ENCODE measurements around the gene SLC36A2. TPM values are rescaled to one million over a fixed set of nuclear protein-coding genes. Genes with fewer than 3 reads are reported as not detected.
"Not testable (repeated sequence)": the region's sequence is repeated elsewhere in the genome, so short reads cannot be mapped to it uniquely, and the experiment has no call there.

SLC36A2 gene
- total RNA-seq, 4 donors from 2014 or later: not detected

DNA sequence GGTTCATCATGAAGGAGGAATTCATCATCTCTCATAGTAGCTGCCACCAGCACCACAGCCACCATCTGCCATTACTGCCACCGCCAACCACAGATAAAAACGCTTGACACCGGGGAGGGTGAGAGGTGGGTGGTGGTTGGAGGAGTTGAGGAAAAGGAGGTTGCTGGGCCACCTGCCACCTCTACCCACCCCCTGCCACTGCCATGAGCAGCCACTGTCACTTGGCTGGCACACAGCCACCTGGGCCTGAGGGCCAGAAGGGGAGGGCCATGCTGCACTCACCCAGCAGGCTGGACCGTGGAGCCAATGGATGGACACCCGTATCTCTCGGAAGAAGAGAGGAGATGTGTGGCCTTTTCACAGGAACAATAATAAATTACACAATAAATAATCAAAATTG, 31.3 kb upstream of the SLC36A2 start:
- TF ChIP-seq, protein P1, sequence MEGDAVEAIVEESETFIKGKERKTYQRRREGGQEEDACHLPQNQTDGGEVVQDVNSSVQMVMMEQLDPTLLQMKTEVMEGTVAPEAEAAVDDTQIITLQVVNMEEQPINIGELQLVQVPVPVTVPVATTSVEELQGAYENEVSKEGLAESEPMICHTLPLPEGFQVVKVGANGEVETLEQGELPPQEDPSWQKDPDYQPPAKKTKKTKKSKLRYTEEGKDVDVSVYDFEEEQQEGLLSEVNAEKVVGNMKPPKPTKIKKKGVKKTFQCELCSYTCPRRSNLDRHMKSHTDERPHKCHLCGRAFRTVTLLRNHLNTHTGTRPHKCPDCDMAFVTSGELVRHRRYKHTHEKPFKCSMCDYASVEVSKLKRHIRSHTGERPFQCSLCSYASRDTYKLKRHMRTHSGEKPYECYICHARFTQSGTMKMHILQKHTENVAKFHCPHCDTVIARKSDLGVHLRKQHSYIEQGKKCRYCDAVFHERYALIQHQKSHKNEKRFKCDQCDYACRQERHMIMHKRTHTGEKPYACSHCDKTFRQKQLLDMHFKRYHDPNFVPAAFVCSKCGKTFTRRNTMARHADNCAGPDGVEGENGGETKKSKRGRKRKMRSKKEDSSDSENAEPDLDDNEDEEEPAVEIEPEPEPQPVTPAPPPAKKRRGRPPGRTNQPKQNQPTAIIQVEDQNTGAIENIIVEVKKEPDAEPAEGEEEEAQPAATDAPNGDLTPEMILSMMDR (IDR thresholded peaks at IDR 0.05): no peak
- TF ChIP-seq POLR2A (IDR thresholded peaks at IDR 0.05): no peak
- H3K4me1 ChIP-seq: no peaks in the 10 kb centered on the region
- H3K9me3 ChIP-seq: no peaks in the 10 kb centered on the region
- H3K36me3 ChIP-seq: no peaks in the 10 kb centered on the region
- H3K4me3 ChIP-seq: no peak overlapping the region
- H3K27me3 ChIP-seq: no peaks in the 10 kb centered on the region
- no peak overlapping the region for H3K27ac ChIP-seq
- DNase-seq: no peak

GRCh38 chr5:151374539-151374938, 27.2 kb upstream of the SLC36A2 start:
- H3K9me3 ChIP-seq: no peaks in the 10 kb centered on the region
- no peak for DNase-seq
- no peaks in the 10 kb centered on the region for H3K27me3 ChIP-seq
- H3K4me3 ChIP-seq: no peak overlapping the region
- H3K27ac ChIP-seq: no peak overlapping the region
- H3K36me3 ChIP-seq: no peaks in the 10 kb centered on the region
- TF ChIP-seq POLR2A (IDR thresholded peaks at IDR 0.05): no peak
- TF ChIP-seq, protein P1 (IDR thresholded peaks at IDR 0.05): no peak
- H3K4me1 ChIP-seq: no peaks in the 10 kb centered on the region

DNA sequence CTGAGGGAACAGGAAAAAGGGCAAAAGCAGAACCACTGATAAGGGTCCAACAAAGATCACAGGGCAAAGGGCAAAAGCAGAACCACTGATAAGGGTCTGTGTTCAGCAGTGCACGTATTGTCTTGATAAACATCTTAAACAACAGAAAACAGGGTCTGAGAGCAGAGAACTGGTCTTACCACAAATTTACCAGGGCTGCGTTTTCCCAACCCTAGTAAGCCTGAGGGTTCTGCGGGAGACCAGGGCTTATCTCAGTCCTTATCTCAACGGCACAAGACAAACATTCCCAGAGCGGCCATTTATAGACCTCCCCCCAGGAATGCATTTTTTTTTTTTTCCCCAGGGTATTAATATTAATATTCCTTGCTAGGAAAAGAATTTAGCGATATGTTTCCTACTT, 19.7 kb upstream of the SLC36A2 start:
- H3K27ac ChIP-seq, H3K4me3 ChIP-seq, DNase-seq, H3K4me1 ChIP-seq, H3K27me3 ChIP-seq, H3K36me3 ChIP-seq: not testable (repeated sequence)
- peaks cover 0 to 14% (median 4%) of the 10 kb centered on the region in 4 donors for H3K9me3 ChIP-seq

DNA sequence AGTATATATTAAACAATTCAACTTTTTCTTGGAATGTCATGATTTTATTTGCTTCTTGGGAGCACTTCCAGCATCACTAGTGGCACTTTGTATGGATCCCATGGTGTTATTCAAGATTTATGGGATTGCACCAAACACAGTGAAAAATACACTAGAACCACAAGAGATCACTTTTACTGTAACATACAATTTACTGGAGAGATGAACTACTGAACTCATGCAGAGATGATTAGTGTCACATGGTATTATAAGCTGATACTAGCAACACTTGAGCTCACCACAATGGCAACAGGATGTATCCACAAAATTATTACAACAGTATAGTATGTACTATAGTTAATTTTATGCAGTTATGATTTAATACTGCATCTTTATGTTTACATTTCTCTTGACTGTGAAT, 16.3 kb upstream of the SLC36A2 start:
- no peak overlapping the region for H3K4me3 ChIP-seq
- peaks cover 0 to 14% (median 4%) of the 10 kb centered on the region in 4 donors for H3K9me3 ChIP-seq
- no peaks in the 10 kb centered on the region for H3K27me3 ChIP-seq
- no peak for DNase-seq
- H3K4me1 ChIP-seq: no peaks in the 10 kb centered on the region
- H3K36me3 ChIP-seq: no peaks in the 10 kb centered on the region
- TF ChIP-seq POLR2A (IDR thresholded peaks at IDR 0.05): no peak
- TF ChIP-seq, protein P1 (IDR thresholded peaks at IDR 0.05): no peak
- no peak overlapping the region for H3K27ac ChIP-seq

- H3K27ac ChIP-seq: no peak overlapping the region
- H3K27me3 ChIP-seq: no peaks in the 10 kb centered on the region
- TF ChIP-seq, protein P1 (IDR thresholded peaks at IDR 0.05): no peak
- no peak for TF ChIP-seq POLR2A (IDR thresholded peaks at IDR 0.05)
- no peak overlapping the region for H3K4me3 ChIP-seq
- DNase-seq: no peak
- H3K4me1 ChIP-seq: no peaks in the 10 kb centered on the region
- H3K9me3 ChIP-seq: peaks cover 0 to 14% (median 4%) of the 10 kb centered on the region in 4 donors
- H3K36me3 ChIP-seq: no peaks in the 10 kb centered on the region
Observed at GRCh38 chr5:151362970-151363369, 15.6 kb upstream of the SLC36A2 start.

DNA sequence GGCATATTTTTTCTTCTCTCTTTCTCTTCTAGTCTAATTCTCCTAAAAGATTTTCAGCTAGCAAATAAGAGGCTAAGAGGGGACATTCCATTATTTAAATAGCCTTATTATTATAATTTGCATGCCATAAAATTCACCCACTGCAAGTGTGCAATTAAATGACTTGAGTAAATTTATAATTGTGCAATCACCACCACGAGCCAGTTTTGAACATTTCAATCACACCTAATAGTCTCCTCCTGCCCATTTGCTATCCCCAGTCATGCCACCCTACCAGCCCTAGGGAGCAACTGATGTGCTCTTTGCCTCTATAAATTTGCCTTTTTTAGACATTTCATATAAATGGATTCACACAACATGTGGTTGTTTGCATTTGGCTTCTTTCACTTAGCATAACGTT, 12.0 kb upstream of the SLC36A2 start:
- H3K27ac ChIP-seq: no peak overlapping the region
- H3K36me3 ChIP-seq: no peaks in the 10 kb centered on the region
- H3K4me1 ChIP-seq: no peaks in the 10 kb centered on the region
- TF ChIP-seq POLR2A (IDR thresholded peaks at IDR 0.05): no peak
- TF ChIP-seq, protein P1 (IDR thresholded peaks at IDR 0.05): no peak
- no peak overlapping the region for H3K4me3 ChIP-seq
- DNase-seq: no peak
- H3K9me3 ChIP-seq: no peaks in the 10 kb centered on the region
- no peaks in the 10 kb centered on the region for H3K27me3 ChIP-seq
